B cell (primary cell): Measurements from ENCODE around the gene SRGAP1.

Experiments
- CTCF ChIP-seq: fragments of 200-600 bp; IDR thresholded peaks from one replicate; pipeline ENCODE4 v1.8.0; 2022; ENCODE audit warnings: antibody characterized with exemption, mild to moderate bottlenecking
- EZH2 ChIP-seq: IDR thresholded peaks from 2 replicates; pipeline ENCODE4 v1.6.1; 2012; ENCODE audit warnings: borderline replicate concordance, low read depth, mild to moderate bottlenecking, moderate library complexity, low read length; ENCODE audit not compliant: insufficient read depth, poor library complexity, severe bottlenecking

GRCh38 chr12:64039281-64039871 is 194.9 kb downstream of the SRGAP1 start:
- no peak for TF ChIP-seq CTCF
- TF ChIP-seq EZH2 = no peak
